Keratinocyte (primary cell): Measurements from ENCODE around the gene CCSER1. TPM values are rescaled to one million over a fixed set of nuclear protein-coding genes. Genes with fewer than 3 reads are reported as not detected.

Source experiments
- DNase-seq: peaks from one replicate; pipeline ENCODE4 v3.0.0-alpha.2; 2011; ENCODE audit warnings: low read depth, missing footprints, low spot score
- FAIRE-seq: peaks from 2 replicates; lab custom pipeline; 2011; peaks lifted over from hg19 to GRCh38; lab: Jason Lieb, UNC
- H2AFZ ChIP-seq: 2 replicates; pipeline ENCODE4 v1.6.0; 2012; ENCODE audit warnings: low read length, control low read depth, inconsistent platforms; ENCODE audit not compliant: control insufficient read depth
- H3K27ac ChIP-seq: 2 replicates; pipeline ENCODE4 v1.5.1; 2011; ENCODE audit warnings: low read length; ENCODE audit not compliant: control insufficient read depth, insufficient read depth
- H3K27me3 ChIP-seq: 3 replicates; pipeline ENCODE4 v1.6.0; 2011; ENCODE audit warnings: low read length; ENCODE audit not compliant: control insufficient read depth, insufficient read depth; ENCODE audit errors: extremely low read depth
- H3K36me3 ChIP-seq, 2 experiments: 2 replicates in 1 of 2; 3 replicates in 1 of 2; pipeline ENCODE4 v1.5.1; 2011; ENCODE audit warnings: low read length in 2 of 2, mild to moderate bottlenecking in 1 of 2; ENCODE audit not compliant: control insufficient read depth in 2 of 2, insufficient read depth in 2 of 2; ENCODE audit errors: extremely low read depth in 1 of 2
- H3K4me1 ChIP-seq: 3 replicates; pipeline ENCODE4 v1.5.1; 2011; ENCODE audit warnings: low read length; ENCODE audit not compliant: control insufficient read depth, insufficient read depth; ENCODE audit errors: extremely low read depth
- H3K4me2 ChIP-seq: 3 replicates; pipeline ENCODE4 v1.6.0; 2011; ENCODE audit warnings: low read depth, low read length; ENCODE audit not compliant: control insufficient read depth, insufficient read depth; ENCODE audit errors: extremely low read depth
- H3K4me3 ChIP-seq, 3 experiments: fragments of 200-600 bp in 1 of 3; sonication (generic) in 1 of 3; 2 replicates in 2 of 3; 3 replicates in 1 of 3; pipeline ENCODE4 v1.5.1; 2011 to 2016; ENCODE audit warnings: low read length in 3 of 3, mild to moderate bottlenecking in 3 of 3, control low read depth in 2 of 3, inconsistent platforms in 1 of 3, low read depth in 1 of 3, mixed read lengths in 1 of 3, mixed run types in 1 of 3, moderate library complexity in 1 of 3; ENCODE audit not compliant: control insufficient read depth in 2 of 3, insufficient read depth in 2 of 3; ENCODE audit errors: extremely low read depth in 1 of 3
- H3K79me2 ChIP-seq: 2 replicates; pipeline ENCODE4 v1.6.0; 2012; ENCODE audit warnings: low read length; ENCODE audit not compliant: control insufficient read depth, insufficient read depth
- H3K9ac ChIP-seq: 3 replicates; pipeline ENCODE4 v1.6.0; 2011; ENCODE audit warnings: low read length; ENCODE audit not compliant: control insufficient read depth, insufficient read depth; ENCODE audit errors: extremely low read depth
- H3K9me1 ChIP-seq: 3 replicates; pipeline ENCODE4 v1.6.0; 2011; ENCODE audit warnings: low read length; ENCODE audit not compliant: control insufficient read depth, insufficient read depth; ENCODE audit errors: extremely low read depth
- H3K9me3 ChIP-seq: 2 replicates; pipeline ENCODE4 v1.5.1; 2012; ENCODE audit warnings: low read depth, low read length; ENCODE audit not compliant: control insufficient read depth
- H4K20me1 ChIP-seq: 3 replicates; pipeline ENCODE4 v1.6.0; 2011; ENCODE audit warnings: low read length; ENCODE audit not compliant: control insufficient read depth, insufficient read depth; ENCODE audit errors: extremely low read depth
- EZH2 ChIP-seq: IDR thresholded peaks from one replicate; pipeline ENCODE4 v1.6.1; 2012; ENCODE audit warnings: inconsistent platforms, mild to moderate bottlenecking, low read length, moderate library complexity
- dilution Hi-C: fragments of 300-500 bp; cut with MboI; formaldehyde crosslinking; loops from one replicate; pipeline ENCODE4 v1.7.0; 2020; ENCODE audit warnings: low sequenced_read_pairs; ENCODE audit not compliant: extremely low pct_ligation_motif_present
- polyA plus RNA-seq, 5 experiments: library from polyadenylated mRNA; depleted of rRNA in 3 of 5; stranded (reverse) in 3 of 5; stranded (forward) in 1 of 5; unstranded in 1 of 5; fragments of >200 nt; gene quantifications; 1 replicate in 1 of 5; 2 replicates in 3 of 5; 3 replicates in 1 of 5; pipeline versions ENCODE4 v1.2.1 to v1.2.3, GENCODE V29; 2011 to 2012; ENCODE audit warnings: missing spikeins in 2 of 5, low read depth in 1 of 5, low replicate concordance in 1 of 5
- TF ChIP-seq, protein P1 (sequence below), 3 experiments: IDR thresholded peaks in 1 of 3; conservative IDR thresholded peaks in 1 of 3; optimal IDR thresholded peaks in 1 of 3; 2 replicates in 2 of 3; 3 replicates in 1 of 3; pipeline versions ENCODE3 to v1.5.1; 2011; ENCODE audit warnings: low read length in 3 of 3, mild to moderate bottlenecking in 3 of 3, moderate library complexity in 2 of 3, control low read depth in 1 of 3, inconsistent platforms in 1 of 3; ENCODE audit not compliant: insufficient read depth in 2 of 3; ENCODE audit errors: extremely low read depth in 1 of 3

CCSER1 gene
- polyA plus RNA-seq, 1 donor (not counting 4 experiments of a cell fraction or from before 2014, with no cell fraction given), result 1.2 TPM

DNA sequence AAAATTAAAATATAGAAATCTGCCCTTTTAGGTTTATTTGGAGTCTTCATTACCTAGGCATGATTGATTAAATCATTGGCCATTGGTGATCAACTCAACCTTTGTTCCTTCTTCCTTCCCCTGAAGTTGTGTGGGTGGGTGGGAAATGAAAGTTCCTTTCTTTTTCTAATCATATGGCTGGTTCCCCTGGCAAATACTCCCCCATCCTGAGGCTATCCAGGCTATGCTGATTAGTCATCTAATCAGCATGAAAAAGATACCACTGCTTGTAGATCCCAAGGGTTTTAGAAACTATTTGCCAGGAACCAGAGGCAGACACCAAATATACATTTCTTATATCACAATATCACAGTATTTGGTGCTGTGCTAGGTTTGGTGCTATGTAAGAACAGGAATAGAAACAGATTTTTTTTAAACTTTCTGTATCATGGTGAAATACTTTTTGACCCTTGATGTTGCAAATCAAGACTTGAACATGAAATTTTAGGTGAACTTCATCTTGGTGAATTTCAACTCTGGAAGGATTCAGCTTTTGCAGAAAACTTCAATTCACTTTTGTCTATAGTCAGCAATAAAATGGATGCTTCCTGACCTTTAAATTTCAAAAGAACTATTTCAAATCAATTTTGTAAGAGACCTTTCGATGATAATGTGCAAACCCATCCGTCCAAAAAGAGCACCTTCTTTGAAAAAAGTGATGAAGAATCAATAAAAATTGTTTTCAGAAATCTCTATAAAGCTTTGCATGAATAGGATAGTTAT lies 71.1 kb downstream of the CCSER1 start:
- FAIRE-seq, result no peak

DNA sequence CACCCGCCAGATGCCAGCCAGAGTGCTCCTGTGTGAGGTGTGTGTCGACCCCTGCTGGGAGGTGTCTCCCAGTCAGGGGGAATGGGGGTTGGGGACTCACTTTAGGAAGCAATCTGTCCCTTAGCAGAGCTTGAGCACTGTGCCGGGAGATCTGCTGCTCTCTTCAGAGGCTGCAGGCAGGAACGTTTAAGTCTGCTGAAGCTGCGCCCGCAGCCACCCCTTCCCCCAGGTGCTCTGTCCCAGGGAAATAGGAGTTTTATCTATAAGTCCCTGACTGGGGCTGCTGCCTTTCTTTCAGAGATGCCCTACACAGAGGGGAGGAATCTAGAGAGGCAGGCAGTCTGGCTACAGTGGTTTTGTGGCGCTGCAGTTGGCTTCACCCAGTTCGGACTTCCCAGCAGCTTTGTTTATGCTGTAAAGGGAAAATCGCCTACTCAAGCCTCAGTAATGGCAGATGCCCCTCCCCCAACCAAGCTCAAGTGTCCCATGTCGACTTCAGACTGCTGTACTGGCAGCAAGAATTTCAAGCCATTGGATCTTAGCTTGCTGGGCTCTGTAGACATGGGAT lies 80.8 kb downstream of the CCSER1 start:
- H3K9me3 ChIP-seq, result no peaks in the 10 kb centered on the region
- no peak overlapping the region for H2AFZ ChIP-seq
- no peaks in the 10 kb centered on the region for H3K79me2 ChIP-seq
- no peaks in the 10 kb centered on the region for H3K4me1 ChIP-seq
- TF ChIP-seq, protein P1, sequence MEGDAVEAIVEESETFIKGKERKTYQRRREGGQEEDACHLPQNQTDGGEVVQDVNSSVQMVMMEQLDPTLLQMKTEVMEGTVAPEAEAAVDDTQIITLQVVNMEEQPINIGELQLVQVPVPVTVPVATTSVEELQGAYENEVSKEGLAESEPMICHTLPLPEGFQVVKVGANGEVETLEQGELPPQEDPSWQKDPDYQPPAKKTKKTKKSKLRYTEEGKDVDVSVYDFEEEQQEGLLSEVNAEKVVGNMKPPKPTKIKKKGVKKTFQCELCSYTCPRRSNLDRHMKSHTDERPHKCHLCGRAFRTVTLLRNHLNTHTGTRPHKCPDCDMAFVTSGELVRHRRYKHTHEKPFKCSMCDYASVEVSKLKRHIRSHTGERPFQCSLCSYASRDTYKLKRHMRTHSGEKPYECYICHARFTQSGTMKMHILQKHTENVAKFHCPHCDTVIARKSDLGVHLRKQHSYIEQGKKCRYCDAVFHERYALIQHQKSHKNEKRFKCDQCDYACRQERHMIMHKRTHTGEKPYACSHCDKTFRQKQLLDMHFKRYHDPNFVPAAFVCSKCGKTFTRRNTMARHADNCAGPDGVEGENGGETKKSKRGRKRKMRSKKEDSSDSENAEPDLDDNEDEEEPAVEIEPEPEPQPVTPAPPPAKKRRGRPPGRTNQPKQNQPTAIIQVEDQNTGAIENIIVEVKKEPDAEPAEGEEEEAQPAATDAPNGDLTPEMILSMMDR (optimal IDR thresholded peaks at IDR 0.05 in 1 of 3, IDR thresholded peaks at IDR 0.05 in 1 of 3, conservative IDR thresholded peaks at IDR 0.05 in 1 of 3; ENCODE audit: extremely low read depth in 1 of 3, insufficient read depth in 2 of 3, low read length in 3 of 3), result no peak
- no peak for TF ChIP-seq EZH2
- no peaks in the 10 kb centered on the region for H3K36me3 ChIP-seq
- no peaks in the 10 kb centered on the region for H3K27me3 ChIP-seq
- no peak for DNase-seq
- H3K9ac ChIP-seq, result no peak overlapping the region
- H3K9me1 ChIP-seq, result no peaks in the 10 kb centered on the region
- H3K4me3 ChIP-seq, result no peak overlapping the region
- H4K20me1 ChIP-seq, result no peaks in the 10 kb centered on the region
- H3K27ac ChIP-seq, result no peak overlapping the region
- H3K4me2 ChIP-seq, result no peak overlapping the region
- FAIRE-seq, result no peak
- dilution Hi-C loops, result no loop called here

More for the DNA sequence above, 71.1 kb downstream of the CCSER1 start:
- Histone ChIP-seq H3K27me3 (no peaks in the 10 kb centered on the region), H3K79me2 (no peaks in the 10 kb centered on the region), H3K4me1 (no peaks in the 10 kb centered on the region), H3K4me3 (no peak overlapping the region), H3K27ac (no peak overlapping the region), H4K20me1 (no peaks in the 10 kb centered on the region), H3K9me3 (no peaks in the 10 kb centered on the region), H3K9ac (no peak overlapping the region), H3K4me2 (no peak overlapping the region), H2AFZ (no peak overlapping the region), H3K36me3 (no peaks in the 10 kb centered on the region), H3K9me1 (no peaks in the 10 kb centered on the region)
- dilution Hi-C loops, result no loop called here
- no peak for DNase-seq
- no peak for TF ChIP-seq EZH2
- TF ChIP-seq, protein P1 (optimal IDR thresholded peaks at IDR 0.05 in 1 of 3, IDR thresholded peaks at IDR 0.05 in 1 of 3, conservative IDR thresholded peaks at IDR 0.05 in 1 of 3; ENCODE audit: extremely low read depth in 1 of 3, insufficient read depth in 2 of 3, low read length in 3 of 3), result no peak
